HCT116 (cell line): ENCODE results near the gene MRPS7. TPM values are rescaled to one million over a fixed set of nuclear protein-coding genes. Genes with fewer than 3 reads are reported as not detected.

Experiments used
- ATAC-seq: fragments of 200-7000 bp; cut with Tn5 transposase; 2 replicates; pipeline ENCODE4 v1.9.1; 2020; ENCODE audit warnings: mild to moderate bottlenecking, moderate library complexity
- BruUV-seq: library from RNA; stranded (reverse); fragments of 400-500 nt; replicated peaks from 2 replicates; lab custom pipeline; 2021; lab: Mats Ljungman, UMichigan
- CTCF ChIA-PET: fragments of 300-600 bp; sonication (Branson Sonifier 250); formaldehyde crosslinking; loops from one replicate; lab custom pipeline; 2021; ENCODE audit warnings: antibody characterized with exemption; lab: Charles Lee
- POLR2A ChIA-PET: fragments of 300-600, 350-600 bp; sonication (Branson Sonifier 250); formaldehyde crosslinking; loops from one replicate; lab custom pipeline; 2021; ENCODE audit warnings: antibody characterized with exemption; lab: Charles Lee
- RAD21 ChIA-PET, 2 experiments: fragments of 300-600 bp; sonication (Branson Sonifier 250); formaldehyde crosslinking; loops; one replicate each; lab custom pipeline; 2023; ENCODE audit warnings: low total read pairs in 2 of 2; ENCODE audit not compliant: uncharacterized antibody in 2 of 2, unreplicated experiment in 2 of 2, low non-redundant PET in 1 of 2; lab: Charles Lee
- DNase-seq: peaks from one replicate; pipeline ENCODE4 v3.0.0-alpha.2; 2010; ENCODE audit warnings: low read depth, low spot score
- H2AFZ ChIP-seq: fragments of 200-600 bp; shearing (Covaris generic), sonication (generic); 2 replicates; pipeline ENCODE4 v1.6.1; 2017; ENCODE audit warnings: low read depth, mixed run types, mixed read lengths, antibody characterized with exemption, low read length; ENCODE audit not compliant: poor library complexity, severe bottlenecking
- H3K27ac ChIP-seq: 2 replicates; pipeline ENCODE4 v1.5.1; 2012; ENCODE audit warnings: low read depth, low read length
- H3K27me3 ChIP-seq: fragments of 200-600 bp; sonication (generic); 2 replicates; pipeline ENCODE4 v1.6.1; 2016; ENCODE audit warnings: mixed run types, low read length, mixed read lengths; ENCODE audit not compliant: insufficient read depth
- H3K36me3 ChIP-seq, 2 experiments: fragments of 200-500 bp in 1 of 2; fragments of 200-600 bp in 1 of 2; sonication (Bioruptor generic) in 1 of 2; sonication (generic) in 1 of 2; 2 replicates each; pipeline versions ENCODE4 v1.5.1 to v1.6.1; 2014 to 2016; ENCODE audit warnings: low read length in 2 of 2, inconsistent platforms in 1 of 2, mixed read lengths in 1 of 2, mixed run types in 1 of 2; ENCODE audit not compliant: insufficient read depth in 2 of 2, control insufficient read depth in 1 of 2
- H3K4me1 ChIP-seq, 2 experiments: fragments of 200-600 bp in 1 of 2; sonication (generic) in 1 of 2; 2 replicates each; pipeline versions ENCODE4 v1.5.1 to v1.6.1; 2012 to 2017; ENCODE audit warnings: low read length in 2 of 2, inconsistent platforms in 1 of 2, mild to moderate bottlenecking in 1 of 2, mixed read lengths in 1 of 2, mixed run types in 1 of 2, moderate library complexity in 1 of 2; ENCODE audit not compliant: insufficient read depth in 2 of 2, control insufficient read depth in 1 of 2
- H3K4me2 ChIP-seq: fragments of 200-600 bp; sonication (generic); 2 replicates; pipeline ENCODE4 v1.6.1; 2017; ENCODE audit warnings: mixed run types, low read length, mixed read lengths
- H3K4me3 ChIP-seq, 2 experiments: fragments of 200-600 bp in 1 of 2; sonication (generic) in 1 of 2; replicated peaks in 1 of 2; 2 replicates each; pipeline ENCODE4 v1.5.1; 2011 to 2016; ENCODE audit warnings: low read length in 2 of 2, control low read depth in 1 of 2, low read depth in 1 of 2, mild to moderate bottlenecking in 1 of 2, mixed read lengths in 1 of 2, mixed run types in 1 of 2
- H3K79me2 ChIP-seq: fragments of 200-600 bp; sonication (generic); 2 replicates; pipeline ENCODE4 v1.6.1; 2017; ENCODE audit warnings: mild to moderate bottlenecking, mixed run types, low read length, moderate library complexity, mixed read lengths; ENCODE audit not compliant: insufficient read depth
- H3K9ac ChIP-seq: fragments of 200-600 bp; sonication (generic); 2 replicates; pipeline ENCODE4 v1.6.1; 2016; ENCODE audit warnings: low read length, mixed read lengths
- H3K9me2 ChIP-seq: fragments of 200-600 bp; sonication (generic), shearing (Covaris generic); 2 replicates; pipeline ENCODE4 v1.6.1; 2017; ENCODE audit warnings: mixed run types, mild to moderate bottlenecking, moderate library complexity; ENCODE audit not compliant: insufficient read depth
- H3K9me3 ChIP-seq, 2 experiments: fragments of 200-500 bp in 1 of 2; fragments of 200-600 bp in 1 of 2; sonication (Bioruptor generic) in 1 of 2; sonication (generic) in 1 of 2; 2 replicates each; pipeline ENCODE4 v1.6.1; 2014 to 2017; ENCODE audit warnings: low read length in 2 of 2, mixed read lengths in 2 of 2, inconsistent platforms in 1 of 2, low read depth in 1 of 2, mild to moderate bottlenecking in 1 of 2, mixed run types in 1 of 2, moderate library complexity in 1 of 2; ENCODE audit not compliant: control insufficient read depth in 1 of 2, insufficient read depth in 1 of 2
- H4K20me1 ChIP-seq: fragments of 200-600 bp; sonication (generic), shearing (Covaris generic); 2 replicates; pipeline ENCODE4 v1.6.1; 2017; ENCODE audit warnings: mixed run types, mild to moderate bottlenecking, moderate library complexity; ENCODE audit not compliant: insufficient read depth
- CBX3 ChIP-seq: IDR thresholded peaks from 2 replicates; pipeline ENCODE4 v1.6.1; 2012; ENCODE audit warnings: low read depth
- CEBPB ChIP-seq: IDR thresholded peaks from 2 replicates; pipeline ENCODE4 v1.6.1; 2012; ENCODE audit warnings: low read depth
- EGR1 ChIP-seq: IDR thresholded peaks from 2 replicates; pipeline ENCODE4 v1.6.1; 2012; ENCODE audit warnings: low read depth
- EZH2 ChIP-seq: fragments of 200-600 bp; sonication (generic); IDR thresholded peaks from 2 replicates; pipeline ENCODE4 v1.6.1; 2017; ENCODE audit warnings: antibody characterized with exemption, mixed run types
- EZH2phosphoT487 ChIP-seq: fragments of 200-600 bp; IDR thresholded peaks from 2 replicates; pipeline ENCODE4 v1.6.1; 2018; ENCODE audit warnings: antibody characterized with exemption, borderline replicate concordance
- MAX ChIP-seq: IDR thresholded peaks from 2 replicates; pipeline ENCODE4 v1.6.1; 2012
- POLR2A ChIP-seq: IDR thresholded peaks from 2 replicates; pipeline ENCODE4 v1.7.0; 2011; ENCODE audit warnings: borderline replicate concordance; ENCODE audit not compliant: insufficient read depth, insufficient read length; ENCODE audit errors: extremely low read depth
- POLR2AphosphoS5 ChIP-seq: IDR thresholded peaks from 2 replicates; pipeline ENCODE4 v1.6.1; 2011; ENCODE audit warnings: mild to moderate bottlenecking, low read depth, low read length, moderate library complexity
- RAD21 ChIP-seq: IDR thresholded peaks from 2 replicates; pipeline ENCODE4 v1.6.1; 2012; ENCODE audit warnings: low read depth, mild to moderate bottlenecking
- SP1 ChIP-seq: IDR thresholded peaks from 2 replicates; pipeline ENCODE4 v1.6.1; 2012; ENCODE audit warnings: low read depth
- SRF ChIP-seq: IDR thresholded peaks from 2 replicates; pipeline ENCODE4 v1.6.1; 2012; ENCODE audit warnings: low read depth
- TCF7L2 ChIP-seq: IDR thresholded peaks from 2 replicates; pipeline ENCODE4 v1.7.0; 2011; ENCODE audit warnings: borderline replicate concordance, inconsistent platforms; ENCODE audit not compliant: insufficient read depth, insufficient read length; ENCODE audit errors: extremely low read depth
- YY1 ChIP-seq: IDR thresholded peaks from 2 replicates; pipeline ENCODE4 v1.6.1; 2011; ENCODE audit warnings: low read length, low read depth, moderate library complexity, mild to moderate bottlenecking; ENCODE audit not compliant: insufficient replicate concordance; ENCODE audit errors: extremely low read depth
- ZNF274 ChIP-seq: fragments of 200-500 bp; sonication (Bioruptor generic); IDR thresholded peaks from 2 replicates; pipeline ENCODE4 v1.6.1; 2014; ENCODE audit warnings: mild to moderate bottlenecking, low read depth, low read length, inconsistent platforms
- intact Hi-C: fragments of 100-400 bp; cut with micrococcal nuclease; formaldehyde crosslinking; loops from 2 replicates; pipeline ENCODE4 v1.10.0; 2022
- total RNA-seq: library from RNA; stranded (reverse); gene quantifications from one replicate; pipeline ENCODE4 v1.2.1, GENCODE V29; 2021; ENCODE audit not compliant: unreplicated experiment
- TF ChIP-seq, protein P1 (sequence below), 3 experiments: fragments of 200-600 bp in 1 of 3; sonication (generic) in 1 of 3; IDR thresholded peaks in 2 of 3; conservative IDR thresholded peaks in 1 of 3; 2 replicates each; pipeline ENCODE4 v1.5.1; 2012 to 2017; ENCODE audit warnings: low read depth in 2 of 3, low read length in 2 of 3, antibody characterized with exemption in 1 of 3, borderline replicate concordance in 1 of 3, control low read depth in 1 of 3, mild to moderate bottlenecking in 1 of 3, mixed read lengths in 1 of 3, mixed run types in 1 of 3, moderate library complexity in 1 of 3; ENCODE audit not compliant: insufficient read depth in 1 of 3
- TF ChIP-seq, protein P2 (sequence below): IDR thresholded peaks from 2 replicates; pipeline ENCODE4 v1.6.1; 2012; ENCODE audit warnings: low read depth

MRPS7 gene
- total RNA-seq, 1 experiment from 2014 or later, result 104 TPM

GRCh38 chr17:75232786-75233185 is 28.9 kb upstream of the MRPS7 start:
- Histone ChIP-seq H3K4me3 (no peak overlapping the region), H3K9me3 (no peaks in the 10 kb centered on the region)
- CTCF ChIA-PET, result no interaction called here
- no peak for TF ChIP-seq POLR2A
- TF ChIP-seq POLR2AphosphoS5, result no peak
- TF ChIP-seq SRF, result no peak
- TF ChIP-seq CEBPB, result no peak
- no peak for TF ChIP-seq RAD21
- TF ChIP-seq, protein P1, sequence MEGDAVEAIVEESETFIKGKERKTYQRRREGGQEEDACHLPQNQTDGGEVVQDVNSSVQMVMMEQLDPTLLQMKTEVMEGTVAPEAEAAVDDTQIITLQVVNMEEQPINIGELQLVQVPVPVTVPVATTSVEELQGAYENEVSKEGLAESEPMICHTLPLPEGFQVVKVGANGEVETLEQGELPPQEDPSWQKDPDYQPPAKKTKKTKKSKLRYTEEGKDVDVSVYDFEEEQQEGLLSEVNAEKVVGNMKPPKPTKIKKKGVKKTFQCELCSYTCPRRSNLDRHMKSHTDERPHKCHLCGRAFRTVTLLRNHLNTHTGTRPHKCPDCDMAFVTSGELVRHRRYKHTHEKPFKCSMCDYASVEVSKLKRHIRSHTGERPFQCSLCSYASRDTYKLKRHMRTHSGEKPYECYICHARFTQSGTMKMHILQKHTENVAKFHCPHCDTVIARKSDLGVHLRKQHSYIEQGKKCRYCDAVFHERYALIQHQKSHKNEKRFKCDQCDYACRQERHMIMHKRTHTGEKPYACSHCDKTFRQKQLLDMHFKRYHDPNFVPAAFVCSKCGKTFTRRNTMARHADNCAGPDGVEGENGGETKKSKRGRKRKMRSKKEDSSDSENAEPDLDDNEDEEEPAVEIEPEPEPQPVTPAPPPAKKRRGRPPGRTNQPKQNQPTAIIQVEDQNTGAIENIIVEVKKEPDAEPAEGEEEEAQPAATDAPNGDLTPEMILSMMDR (IDR thresholded peaks at IDR 0.05 in 2 of 3, conservative IDR thresholded peaks at IDR 0.05 in 1 of 3; ENCODE audit: borderline replicate concordance in 1 of 3, insufficient read depth in 1 of 3, low read depth in 2 of 3, low read length in 2 of 3), result no peak
- no peak for TF ChIP-seq EGR1
- no peak for TF ChIP-seq CBX3
- TF ChIP-seq TCF7L2, result no peak
- no peak for TF ChIP-seq EZH2phosphoT487
- no peak for TF ChIP-seq YY1
- no peak for TF ChIP-seq MAX
- no peak for TF ChIP-seq ZNF274
- TF ChIP-seq, protein P2, sequence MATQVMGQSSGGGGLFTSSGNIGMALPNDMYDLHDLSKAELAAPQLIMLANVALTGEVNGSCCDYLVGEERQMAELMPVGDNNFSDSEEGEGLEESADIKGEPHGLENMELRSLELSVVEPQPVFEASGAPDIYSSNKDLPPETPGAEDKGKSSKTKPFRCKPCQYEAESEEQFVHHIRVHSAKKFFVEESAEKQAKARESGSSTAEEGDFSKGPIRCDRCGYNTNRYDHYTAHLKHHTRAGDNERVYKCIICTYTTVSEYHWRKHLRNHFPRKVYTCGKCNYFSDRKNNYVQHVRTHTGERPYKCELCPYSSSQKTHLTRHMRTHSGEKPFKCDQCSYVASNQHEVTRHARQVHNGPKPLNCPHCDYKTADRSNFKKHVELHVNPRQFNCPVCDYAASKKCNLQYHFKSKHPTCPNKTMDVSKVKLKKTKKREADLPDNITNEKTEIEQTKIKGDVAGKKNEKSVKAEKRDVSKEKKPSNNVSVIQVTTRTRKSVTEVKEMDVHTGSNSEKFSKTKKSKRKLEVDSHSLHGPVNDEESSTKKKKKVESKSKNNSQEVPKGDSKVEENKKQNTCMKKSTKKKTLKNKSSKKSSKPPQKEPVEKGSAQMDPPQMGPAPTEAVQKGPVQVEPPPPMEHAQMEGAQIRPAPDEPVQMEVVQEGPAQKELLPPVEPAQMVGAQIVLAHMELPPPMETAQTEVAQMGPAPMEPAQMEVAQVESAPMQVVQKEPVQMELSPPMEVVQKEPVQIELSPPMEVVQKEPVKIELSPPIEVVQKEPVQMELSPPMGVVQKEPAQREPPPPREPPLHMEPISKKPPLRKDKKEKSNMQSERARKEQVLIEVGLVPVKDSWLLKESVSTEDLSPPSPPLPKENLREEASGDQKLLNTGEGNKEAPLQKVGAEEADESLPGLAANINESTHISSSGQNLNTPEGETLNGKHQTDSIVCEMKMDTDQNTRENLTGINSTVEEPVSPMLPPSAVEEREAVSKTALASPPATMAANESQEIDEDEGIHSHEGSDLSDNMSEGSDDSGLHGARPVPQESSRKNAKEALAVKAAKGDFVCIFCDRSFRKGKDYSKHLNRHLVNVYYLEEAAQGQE, result no peak
- no peak for TF ChIP-seq EZH2
- TF ChIP-seq SP1, result no peak
- TF ChIP-seq, all 23 proteins: peak for 0
- Histone ChIP-seq H3K9me2 (no peaks in the 10 kb centered on the region), H2AFZ (no peak overlapping the region), H3K27ac (no peak overlapping the region), H3K9ac (no peak overlapping the region), H3K27me3 (no peaks in the 10 kb centered on the region), H3K36me3 (peaks cover 64 to 93% of the 10 kb centered on the region in 2 experiments), H3K4me2 (no peak overlapping the region), H3K4me1 (no peaks in the 10 kb centered on the region), H3K79me2 (no peaks in the 10 kb centered on the region; the same call in 1 of the 2 replicates), H4K20me1 (no peaks in the 10 kb centered on the region)
- ChIA-PET POLR2A (no interaction called here), RAD21 (no interaction called here)
- ATAC-seq, result no peak
- intact Hi-C loops, result no loop called here
- DNase-seq, result no peak
- no TSS peak for BruUV-seq
